ENCODE results near the gene STARD9. TPM values are rescaled to one million over a fixed set of nuclear protein-coding genes. Genes with fewer than 3 reads are reported as not detected.
A peak's percentile ranks its signal among the peaks of the same experiment; 100 is the strongest.

Gene STARD9
- polyA plus RNA-seq, 1 of the 3 experiments (the other 2 are of a cell fraction) = 2.1 TPM

DNA sequence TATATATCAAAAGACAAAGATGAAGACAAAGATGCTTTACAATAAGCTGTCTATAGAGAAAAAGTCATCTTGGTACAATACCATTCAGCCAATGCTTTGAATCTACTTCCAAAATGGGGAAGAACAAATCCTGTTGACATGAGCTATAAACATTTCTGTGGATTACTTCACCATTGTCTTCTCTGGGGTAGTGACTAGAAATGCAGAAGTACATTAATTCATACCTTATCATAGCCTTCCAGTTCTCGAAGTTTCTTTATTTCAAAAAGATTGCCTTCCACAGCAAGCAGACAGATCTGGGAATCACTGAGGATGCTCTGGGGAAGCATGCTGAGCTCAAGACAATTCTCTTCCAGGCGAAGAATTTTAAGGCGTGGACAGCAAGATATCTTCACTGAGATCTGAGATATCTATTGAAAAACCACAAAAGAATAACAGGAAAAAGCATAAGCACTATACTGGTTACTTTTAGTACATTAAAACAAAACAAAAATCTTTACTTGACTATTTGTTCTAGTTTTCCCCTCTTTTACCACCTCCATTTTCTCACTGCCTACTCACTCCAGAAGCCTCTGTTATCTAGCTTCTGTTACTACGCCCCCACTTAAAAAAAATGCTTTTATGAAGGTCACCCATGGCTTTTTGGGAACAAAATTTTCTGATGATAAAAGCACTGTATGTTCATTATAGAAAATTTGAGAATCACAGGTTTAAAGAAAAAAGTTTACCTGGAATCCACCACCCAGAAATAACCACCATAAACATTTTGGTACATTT lies 30.4 kb upstream of the STARD9 start:
- CTCF ChIA-PET = interaction anchor here (0.7 to 1.3 kb wide), 3 partner anchors 9 to 503 kb away, joined by 3 to 4 read pairs (median 3); no protein-coding TSS in a partner anchor
- POLR2A ChIA-PET = no interaction called here
- H3K4me3 ChIP-seq (ENCODE audit: low read depth in 2 of 2, low read length in 1 of 2) = no peak overlapping the region
- peaks cover 12 to 19% of the 10 kb centered on the region in 2 experiments for H3K36me3 ChIP-seq (replicated peaks in 1 of 2; ENCODE audit: control insufficient read depth in 1 of 2, insufficient read depth in 2 of 2, low read length in 1 of 2)
- no peaks in the 10 kb centered on the region for H3K9me3 ChIP-seq
- H3K9me2 ChIP-seq = no peaks in the 10 kb centered on the region
- no peak overlapping the region for H3K9ac ChIP-seq
- no peak overlapping the region for H3K27ac ChIP-seq (ENCODE audit: low read depth in 2 of 2, low read length in 1 of 2)
- H3K4me2 ChIP-seq = no peak overlapping the region
- peaks cover 40% of the 10 kb centered on the region for H3K79me2 ChIP-seq (ENCODE audit: insufficient read depth)
- no peak for DNase-seq
- H3K4me1 ChIP-seq (ENCODE audit: control insufficient read depth in 1 of 2, insufficient read depth in 2 of 2, low read depth in 1 of 2, low read length in 1 of 2) = peaks cover 11 to 13% of the 10 kb centered on the region in 2 experiments; a peak in 3 of 4 replicates
- TF ChIP-seq CHD2 (IDR thresholded peaks at IDR 0.05; ENCODE audit: low read length, partially characterized antibody) = no peak
- TF ChIP-seq YY1 (IDR thresholded peaks at IDR 0.05; ENCODE audit: low read depth) = no peak
- no peak for TF ChIP-seq TCF12 (IDR thresholded peaks at IDR 0.05)
- no peak for TF ChIP-seq FOSL2 (IDR thresholded peaks at IDR 0.05; ENCODE audit: borderline replicate concordance, low read depth)
- no peak for TF ChIP-seq MAX (IDR thresholded peaks at IDR 0.05; ENCODE audit: low read depth)
- TF ChIP-seq, protein P1, sequence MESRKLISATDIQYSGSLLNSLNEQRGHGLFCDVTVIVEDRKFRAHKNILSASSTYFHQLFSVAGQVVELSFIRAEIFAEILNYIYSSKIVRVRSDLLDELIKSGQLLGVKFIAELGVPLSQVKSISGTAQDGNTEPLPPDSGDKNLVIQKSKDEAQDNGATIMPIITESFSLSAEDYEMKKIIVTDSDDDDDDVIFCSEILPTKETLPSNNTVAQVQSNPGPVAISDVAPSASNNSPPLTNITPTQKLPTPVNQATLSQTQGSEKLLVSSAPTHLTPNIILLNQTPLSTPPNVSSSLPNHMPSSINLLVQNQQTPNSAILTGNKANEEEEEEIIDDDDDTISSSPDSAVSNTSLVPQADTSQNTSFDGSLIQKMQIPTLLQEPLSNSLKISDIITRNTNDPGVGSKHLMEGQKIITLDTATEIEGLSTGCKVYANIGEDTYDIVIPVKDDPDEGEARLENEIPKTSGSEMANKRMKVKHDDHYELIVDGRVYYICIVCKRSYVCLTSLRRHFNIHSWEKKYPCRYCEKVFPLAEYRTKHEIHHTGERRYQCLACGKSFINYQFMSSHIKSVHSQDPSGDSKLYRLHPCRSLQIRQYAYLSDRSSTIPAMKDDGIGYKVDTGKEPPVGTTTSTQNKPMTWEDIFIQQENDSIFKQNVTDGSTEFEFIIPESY (IDR thresholded peaks at IDR 0.05; ENCODE audit: borderline replicate concordance, low read depth) = no peak
- TF ChIP-seq ELF1 (IDR thresholded peaks at IDR 0.05) = no peak
- H3K27me3 ChIP-seq (ENCODE audit: insufficient read depth) = no peaks in the 10 kb centered on the region
- no peak overlapping the region for H2AFZ ChIP-seq (ENCODE audit: low read depth)
- WGBS (ENCODE audit: low lambda C conversion rate) = 96% methylated on average over 4 of the region's 4 CpGs
- H3F3A ChIP-seq (replicated peaks; ENCODE audit: insufficient read depth) = no peaks in the 10 kb centered on the region
- no peaks in the 10 kb centered on the region for H4K20me1 ChIP-seq (ENCODE audit: insufficient read depth)

DNA sequence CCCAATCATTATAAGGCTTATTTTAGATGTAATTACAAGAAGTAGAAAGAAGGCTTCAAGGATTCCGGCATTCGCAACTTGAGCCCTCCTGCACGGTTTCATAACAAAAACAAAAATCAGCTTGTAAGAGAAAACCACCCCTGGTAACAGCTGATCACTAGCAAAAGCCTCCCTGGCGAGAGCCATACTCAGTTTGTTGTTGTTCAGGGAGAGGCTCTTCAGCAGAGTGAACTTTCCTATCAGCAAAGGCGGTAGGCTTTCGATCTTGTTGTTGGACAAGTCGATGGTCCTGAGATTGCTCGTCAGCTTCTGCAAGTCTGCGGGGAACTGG lies 27.5 kb upstream of the STARD9 start:
- H3K9ac ChIP-seq = peak overlapping the region; percentile 97
- TF ChIP-seq RFX5 (IDR thresholded peaks at IDR 0.05; ENCODE audit: low read length) (peak; percentile 17), FOXM1 (IDR thresholded peaks at IDR 0.05; ENCODE audit: low read depth) (no peak)
- H2AFZ ChIP-seq (ENCODE audit: low read depth) = peak overlapping the region; percentile 97
- WGBS (ENCODE audit: low lambda C conversion rate) = 2% methylated on average over 9 of the region's 9 CpGs
- peaks cover 11 to 14% of the 10 kb centered on the region in 2 experiments; a peak in 3 of 4 replicates for H3K4me1 ChIP-seq (ENCODE audit: control insufficient read depth in 1 of 2, insufficient read depth in 2 of 2, low read depth in 1 of 2, low read length in 1 of 2)
- H3K36me3 ChIP-seq (replicated peaks in 1 of 2; ENCODE audit: control insufficient read depth in 1 of 2, insufficient read depth in 2 of 2, low read length in 1 of 2) = peaks cover 12 to 19% of the 10 kb centered on the region in 2 experiments
- H4K20me1 ChIP-seq (ENCODE audit: insufficient read depth) = no peaks in the 10 kb centered on the region
- H3K79me2 ChIP-seq (ENCODE audit: insufficient read depth) = peaks cover 67% of the 10 kb centered on the region
- H3K27me3 ChIP-seq (ENCODE audit: insufficient read depth) = no peaks in the 10 kb centered on the region
- H3K9me3 ChIP-seq = no peaks in the 10 kb centered on the region
- POLR2A ChIA-PET = interaction anchor here (0.6 to 1.4 kb wide), 3 partner anchors 9 to 53 kb away, joined by 3 to 6 read pairs (median 3); partner anchors contain the start of gene SNAP23
- peaks cover 4% of the 10 kb centered on the region for H3F3A ChIP-seq (replicated peaks; ENCODE audit: insufficient read depth)
- no peak for DNase-seq
- H3K27ac ChIP-seq (ENCODE audit: low read depth in 2 of 2, low read length in 1 of 2) = peak overlapping the region; percentile 75 to 76
- peak overlapping the region; percentile 91 to 99 for H3K4me3 ChIP-seq (ENCODE audit: low read depth in 2 of 2, low read length in 1 of 2)
- peak overlapping the region; percentile 84 for H3K4me2 ChIP-seq
- H3K9me2 ChIP-seq = no peaks in the 10 kb centered on the region
- CTCF ChIA-PET = interaction anchor here (0.6 to 2.0 kb wide), 4 partner anchors 13 to 68 kb away, joined by 3 to 6 read pairs (median 4); no protein-coding TSS in a partner anchor
